ENCODE results near the gene PSMD13. TPM values are rescaled to one million over a fixed set of nuclear protein-coding genes. Genes with fewer than 3 reads are reported as not detected.
"Not testable (repeated sequence)": the region's sequence is repeated elsewhere in the genome, so short reads cannot be mapped to it uniquely, and the experiment has no call there.

PSMD13 gene
- total RNA-seq, 2 experiments from 2014 or later = 220 to 228 TPM

DNA sequence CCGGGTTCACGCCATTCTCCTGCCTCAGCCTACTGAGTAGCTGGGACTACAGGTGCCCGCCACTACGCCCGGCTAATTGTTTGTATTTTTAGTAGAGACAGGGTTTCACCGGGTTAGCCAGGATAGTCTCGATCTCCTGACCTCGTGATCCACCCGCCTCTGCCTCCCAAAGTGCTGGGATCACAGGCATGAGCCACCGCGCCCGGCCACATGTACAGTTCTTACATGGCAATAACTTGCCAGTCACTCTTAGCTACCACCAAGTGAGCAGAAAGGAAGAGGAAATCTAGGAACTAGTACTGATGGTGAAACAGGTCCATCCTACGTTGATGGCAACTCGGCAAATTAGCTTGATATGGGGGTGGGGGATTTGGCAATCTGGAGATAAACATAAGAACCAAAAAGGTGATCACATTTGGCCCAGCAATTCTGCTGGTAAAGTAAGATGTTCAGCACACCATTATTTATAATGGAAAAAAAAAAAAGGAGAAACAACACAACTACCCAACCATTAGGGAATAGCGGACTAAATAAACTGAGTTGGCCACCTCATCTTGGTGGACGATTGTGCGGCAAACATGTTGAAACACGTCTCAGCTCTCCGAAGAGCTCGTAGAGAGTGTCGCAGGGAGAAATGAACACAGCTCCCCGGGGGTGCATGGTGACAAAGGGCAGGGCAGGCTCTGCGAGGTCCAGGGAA is 46.8 kb downstream of the PSMD13 start:
- Mint-ChIP-seq H3K27me3 (peaks cover 10% of the 10 kb centered on the region), H3K36me3 (ENCODE audit: low read depth) (peaks cover 39% of the 10 kb centered on the region), H3K9me3 (no peaks in the 10 kb centered on the region), H3K4me1 (ENCODE audit: low read depth) (peaks cover 61% of the 10 kb centered on the region), H3K4me3 (peak overlapping the region; percentile 82), H3K27ac (peak overlapping the region; percentile 86)
- ChIA-PET POLR2A (interaction anchor here (0.7 to 8.5 kb wide), 17 partner anchors 9 to 72 kb away, joined by 3 to 75 read pairs (median 3); partner anchors contain the start of gene PSMD13), CTCF (interaction anchor here (0.7 to 7.4 kb wide), 7 partner anchors 9 to 79 kb away, joined by 3 to 71 read pairs (median 4); partner anchors contain the start of gene IFITM2)
- DNase-seq (peak; percentile 56), ATAC-seq (peak; percentile 18)
- TF ChIP-seq, protein P1, sequence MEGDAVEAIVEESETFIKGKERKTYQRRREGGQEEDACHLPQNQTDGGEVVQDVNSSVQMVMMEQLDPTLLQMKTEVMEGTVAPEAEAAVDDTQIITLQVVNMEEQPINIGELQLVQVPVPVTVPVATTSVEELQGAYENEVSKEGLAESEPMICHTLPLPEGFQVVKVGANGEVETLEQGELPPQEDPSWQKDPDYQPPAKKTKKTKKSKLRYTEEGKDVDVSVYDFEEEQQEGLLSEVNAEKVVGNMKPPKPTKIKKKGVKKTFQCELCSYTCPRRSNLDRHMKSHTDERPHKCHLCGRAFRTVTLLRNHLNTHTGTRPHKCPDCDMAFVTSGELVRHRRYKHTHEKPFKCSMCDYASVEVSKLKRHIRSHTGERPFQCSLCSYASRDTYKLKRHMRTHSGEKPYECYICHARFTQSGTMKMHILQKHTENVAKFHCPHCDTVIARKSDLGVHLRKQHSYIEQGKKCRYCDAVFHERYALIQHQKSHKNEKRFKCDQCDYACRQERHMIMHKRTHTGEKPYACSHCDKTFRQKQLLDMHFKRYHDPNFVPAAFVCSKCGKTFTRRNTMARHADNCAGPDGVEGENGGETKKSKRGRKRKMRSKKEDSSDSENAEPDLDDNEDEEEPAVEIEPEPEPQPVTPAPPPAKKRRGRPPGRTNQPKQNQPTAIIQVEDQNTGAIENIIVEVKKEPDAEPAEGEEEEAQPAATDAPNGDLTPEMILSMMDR (IDR thresholded peaks at IDR 0.05) = no peak
- intact Hi-C loops (cut with micrococcal nuclease) = no loop called here

DNA sequence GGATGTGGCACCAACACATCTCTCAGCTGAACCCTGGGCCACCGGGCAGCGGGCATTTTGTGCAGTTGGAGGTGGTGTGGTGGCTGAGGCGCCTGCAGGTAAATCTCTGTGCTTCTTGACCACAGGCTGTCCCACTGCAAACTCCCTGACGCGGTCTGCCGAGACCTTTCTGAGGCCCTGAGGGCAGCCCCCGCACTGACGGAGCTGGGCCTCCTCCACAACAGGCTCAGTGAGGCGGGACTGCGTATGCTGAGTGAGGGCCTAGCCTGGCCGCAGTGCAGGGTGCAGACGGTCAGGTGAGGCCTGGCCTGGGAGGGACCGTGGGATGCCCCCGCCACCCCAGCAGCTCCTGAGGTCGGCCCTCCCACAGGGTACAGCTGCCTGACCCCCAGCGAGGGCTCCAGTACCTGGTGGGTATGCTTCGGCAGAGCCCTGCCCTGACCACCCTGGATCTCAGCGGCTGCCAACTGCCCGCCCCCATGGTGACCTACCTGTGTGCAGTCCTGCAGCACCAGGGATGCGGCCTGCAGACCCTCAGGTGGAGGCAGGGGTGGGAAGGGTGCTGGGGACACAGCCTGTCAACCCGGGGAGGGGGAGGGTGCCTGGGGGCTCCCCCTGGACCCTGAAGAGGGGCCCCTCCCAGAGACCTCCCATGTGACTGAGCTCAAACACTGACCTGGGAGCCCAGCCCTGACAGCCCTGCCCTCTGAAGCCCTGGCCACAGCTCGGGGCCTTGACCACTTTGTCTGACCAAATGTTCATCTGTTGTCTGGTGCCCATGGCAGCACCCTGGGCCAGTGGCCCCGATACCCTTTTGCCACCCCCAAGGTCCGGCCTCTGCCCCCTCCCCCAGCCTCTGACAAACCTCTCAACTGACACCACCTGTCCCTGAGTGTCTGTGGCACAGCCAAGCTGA is 47.6 kb downstream of the PSMD13 start:
- no peak for ATAC-seq
- POLR2A ChIA-PET = interaction anchor here (0.7 to 8.5 kb wide), 17 partner anchors 10 to 71 kb away, joined by 3 to 75 read pairs (median 3); partner anchors contain the start of gene PSMD13

DNA sequence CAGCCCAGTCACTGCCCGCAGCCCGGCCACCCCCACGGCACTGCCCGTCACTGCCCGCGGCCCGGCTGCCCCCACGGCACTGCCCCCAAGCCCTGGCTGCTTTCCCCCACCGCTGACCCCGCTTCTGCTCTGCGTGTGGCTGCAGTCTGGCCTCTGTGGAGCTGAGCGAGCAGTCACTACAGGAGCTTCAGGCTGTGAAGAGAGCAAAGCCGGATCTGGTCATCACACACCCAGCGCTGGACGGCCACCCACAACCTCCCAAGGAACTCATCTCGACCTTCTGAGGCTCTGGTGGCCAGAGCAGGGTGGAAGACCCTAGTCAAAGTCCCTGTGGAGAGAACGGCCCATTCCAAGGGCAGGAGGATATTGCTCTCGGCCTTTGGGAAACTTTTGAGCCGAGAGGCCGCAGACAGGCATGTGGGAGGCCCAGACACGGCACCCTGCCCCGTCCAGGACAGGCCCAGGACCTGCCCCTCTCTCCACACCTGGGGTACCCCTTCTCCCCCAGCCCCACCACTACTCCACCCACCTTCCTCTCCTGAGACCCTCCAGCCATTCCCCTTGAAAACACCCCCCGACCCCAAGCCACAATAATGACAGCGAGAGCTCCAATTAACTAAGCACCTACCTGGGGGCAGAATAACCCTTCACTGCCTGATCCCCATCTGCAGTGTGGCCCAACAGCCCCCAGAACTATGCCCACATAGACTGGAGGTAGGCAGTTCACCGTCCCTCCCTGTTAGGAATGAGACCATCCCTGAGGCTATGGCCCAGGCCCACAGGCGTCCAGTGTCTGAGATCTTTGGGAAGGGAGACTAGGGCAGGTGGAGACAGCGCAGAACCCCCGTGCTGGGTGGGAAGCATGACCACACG is 48.5 kb downstream of the PSMD13 start:
- TF ChIP-seq, protein P1 (IDR thresholded peaks at IDR 0.05) = no peak
- ATAC-seq (no peak), DNase-seq (no peak)
- intact Hi-C loops (cut with micrococcal nuclease) = no loop called here
- ChIA-PET POLR2A (interaction anchor here (0.8 to 7.7 kb wide), 5 partner anchors 9 to 70 kb away, joined by 3 to 33 read pairs (median 3); no protein-coding TSS in a partner anchor), CTCF (interaction anchor here (4.5 to 7.4 kb wide), 2 partner anchors 22 to 35 kb away, joined by 26 to 44 read pairs; partner anchors contain the start of gene IFITM2)
- no peaks in the 10 kb centered on the region for H3K9me3 Mint-ChIP-seq
- H3K27me3 Mint-ChIP-seq = peaks cover 8% of the 10 kb centered on the region
- peak overlapping the region; percentile 70 for H3K27ac Mint-ChIP-seq
- H3K4me3 Mint-ChIP-seq = peak overlapping the region; percentile 16
- H3K4me1 Mint-ChIP-seq (ENCODE audit: low read depth) = peaks cover 62% of the 10 kb centered on the region
- peaks cover 44% of the 10 kb centered on the region for H3K36me3 Mint-ChIP-seq (ENCODE audit: low read depth)

More for the DNA sequence above, 47.6 kb downstream of the PSMD13 start:
- peak overlapping the region; percentile 82 for H3K4me3 Mint-ChIP-seq
- H3K27ac Mint-ChIP-seq = peak overlapping the region; percentile 86
- peaks cover 58% of the 10 kb centered on the region for H3K4me1 Mint-ChIP-seq (ENCODE audit: low read depth)
- CTCF ChIA-PET = interaction anchor here (0.8 to 7.4 kb wide), 6 partner anchors 10 to 79 kb away, joined by 3 to 71 read pairs (median 26); partner anchors contain the start of gene IFITM2
- peaks cover 37% of the 10 kb centered on the region for H3K36me3 Mint-ChIP-seq (ENCODE audit: low read depth)
- intact Hi-C loops (cut with micrococcal nuclease) = no loop called here
- no peaks in the 10 kb centered on the region for H3K9me3 Mint-ChIP-seq
- TF ChIP-seq, protein P1 (IDR thresholded peaks at IDR 0.05) = no peak
- no peak for DNase-seq
- peaks cover 10% of the 10 kb centered on the region for H3K27me3 Mint-ChIP-seq

DNA sequence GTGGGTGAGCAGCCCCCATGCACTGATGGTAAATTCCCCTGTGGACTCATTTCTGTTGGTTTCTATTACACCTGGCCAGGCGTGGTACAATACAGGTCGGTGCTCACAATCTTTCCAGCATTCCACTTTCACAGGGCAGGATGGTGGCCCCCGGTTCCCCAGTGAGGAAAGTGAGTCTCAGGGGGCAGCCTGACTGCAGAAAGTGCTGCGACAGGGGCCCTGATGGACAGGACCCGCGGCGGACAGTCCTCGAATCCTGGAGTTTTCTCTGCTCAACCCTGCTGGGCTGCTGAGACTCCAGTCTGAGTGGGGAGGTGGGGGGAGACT is 49.1 kb downstream of the PSMD13 start:
- POLR2A ChIA-PET = interaction anchor here (0.8 to 1.4 kb wide), 4 partner anchors 12 to 70 kb away, joined by 3 read pairs; no protein-coding TSS in a partner anchor
- ATAC-seq (no peak), DNase-seq (no peak)
- intact Hi-C loops (cut with micrococcal nuclease) = no loop called here
- Mint-ChIP-seq H3K27ac (peak overlapping the region; percentile 70), H3K4me1 (ENCODE audit: low read depth) (peaks cover 60% of the 10 kb centered on the region), H3K4me3 (no peak overlapping the region), H3K36me3 (ENCODE audit: low read depth) (peaks cover 47% of the 10 kb centered on the region), H3K27me3 (peaks cover 6% of the 10 kb centered on the region), H3K9me3 (no peaks in the 10 kb centered on the region)
- TF ChIP-seq, protein P1 (IDR thresholded peaks at IDR 0.05) = no peak
- CTCF ChIA-PET = interaction anchor here (1.5 to 4.5 kb wide), 2 partner anchors 20 to 35 kb away, joined by 8 to 26 read pairs; no protein-coding TSS in a partner anchor

DNA sequence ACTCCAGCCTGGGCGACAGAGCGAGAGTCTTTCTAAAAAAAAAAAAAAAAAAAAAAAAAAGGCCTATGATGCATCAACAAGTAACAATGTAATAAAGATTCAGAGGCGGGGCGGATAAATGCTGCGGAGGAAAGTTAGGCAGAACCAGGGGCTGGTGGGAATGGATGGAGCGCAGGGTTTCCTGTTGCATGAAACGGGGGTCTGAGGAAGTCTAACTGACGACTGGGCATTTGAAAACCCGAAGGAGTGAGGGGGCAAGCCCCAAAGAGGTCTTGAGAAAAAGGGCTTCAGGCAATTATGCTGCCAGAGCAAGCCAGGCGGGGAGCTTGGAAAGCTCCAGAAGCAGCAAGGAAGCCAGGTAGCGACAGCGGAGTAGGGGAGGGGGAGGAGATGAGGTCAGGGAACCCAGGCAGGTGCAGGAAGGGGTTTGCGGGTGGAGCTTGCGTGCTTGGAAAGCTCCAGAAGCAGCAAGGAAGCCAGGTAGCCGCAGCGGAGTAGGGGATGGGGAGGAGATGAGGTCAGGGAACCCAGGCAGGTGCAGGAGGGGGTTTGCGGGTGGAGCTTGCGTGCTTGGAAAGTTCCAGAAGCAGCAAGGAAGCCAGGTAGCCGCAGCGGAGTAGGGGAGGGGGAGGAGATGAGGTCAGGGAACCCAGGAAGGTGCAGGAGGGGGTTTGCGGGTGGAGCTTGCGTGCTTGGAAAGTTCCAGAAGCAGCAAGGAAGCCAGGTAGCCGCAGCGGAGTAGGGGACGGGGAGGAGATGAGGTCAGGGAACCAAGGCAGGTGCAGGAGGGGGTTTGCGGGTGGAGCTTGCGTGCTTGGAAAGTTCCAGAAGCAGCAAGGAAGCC is 50.4 kb downstream of the PSMD13 start:
- intact Hi-C loops (cut with micrococcal nuclease); ATAC-seq; H3K27me3 Mint-ChIP-seq; H3K9me3 Mint-ChIP-seq: not testable (repeated sequence)
- POLR2A ChIA-PET = interaction anchor here (0.5 to 6.2 kb wide), 14 partner anchors 7 to 119 kb away, joined by 3 to 67 read pairs (median 4); partner anchors contain the start of genes BET1L, IFITM5, NLRP6 and RIC8A
- CTCF ChIA-PET = interaction anchor here (1.4 to 4.5 kb wide), 5 partner anchors 8 to 36 kb away, joined by 3 to 26 read pairs (median 6); no protein-coding TSS in a partner anchor
- peak; percentile 78 for DNase-seq
- peaks cover 56% of the 10 kb centered on the region for H3K4me1 Mint-ChIP-seq (ENCODE audit: low read depth)
- H3K4me3 Mint-ChIP-seq = peak overlapping the region; percentile 97
- H3K36me3 Mint-ChIP-seq (ENCODE audit: low read depth) = peaks cover 44% of the 10 kb centered on the region
- peak overlapping the region; percentile 98 for H3K27ac Mint-ChIP-seq
